ENCODE data around the gene PARD3B.

The PARD3B gene

DNA sequence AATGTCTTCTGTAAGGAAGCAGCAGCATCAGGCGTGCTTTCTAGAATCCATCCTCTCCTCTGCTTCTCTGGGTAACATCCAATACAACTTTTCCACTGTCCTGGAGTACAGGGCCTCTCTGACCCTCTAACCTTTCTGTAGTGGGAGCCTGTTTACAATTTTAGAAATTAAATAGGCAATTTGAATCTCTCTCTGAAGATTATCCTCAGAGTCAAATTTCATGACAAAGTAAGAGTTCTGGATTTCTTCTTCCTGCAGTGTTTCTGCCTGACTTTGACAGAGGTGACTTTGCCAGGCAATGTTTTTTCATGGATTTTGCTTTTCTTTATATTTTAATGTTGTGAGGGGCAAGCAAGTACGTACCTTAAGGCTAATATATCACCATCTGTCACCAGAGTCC lies 558.4 kb downstream of the PARD3B start:
- H3K27me3 ChIP-seq: no peaks in the 10 kb centered on the region
- no peak for TF ChIP-seq CTCF (IDR thresholded peaks at IDR 0.05)
- H3K36me3 ChIP-seq: no peaks in the 10 kb centered on the region
- no peak overlapping the region for H3K4me3 ChIP-seq (ENCODE audit: low read depth in 1 of 2, low read length in 1 of 2)
- H3K9me3 ChIP-seq: no peaks in the 10 kb centered on the region
- H3K4me1 ChIP-seq (ENCODE audit: control insufficient read depth in 1 of 2, insufficient read depth in 1 of 2, low read depth in 1 of 2, low read length in 1 of 2): no peaks in the 10 kb centered on the region
- H3K27ac ChIP-seq: no peak overlapping the region

DNA sequence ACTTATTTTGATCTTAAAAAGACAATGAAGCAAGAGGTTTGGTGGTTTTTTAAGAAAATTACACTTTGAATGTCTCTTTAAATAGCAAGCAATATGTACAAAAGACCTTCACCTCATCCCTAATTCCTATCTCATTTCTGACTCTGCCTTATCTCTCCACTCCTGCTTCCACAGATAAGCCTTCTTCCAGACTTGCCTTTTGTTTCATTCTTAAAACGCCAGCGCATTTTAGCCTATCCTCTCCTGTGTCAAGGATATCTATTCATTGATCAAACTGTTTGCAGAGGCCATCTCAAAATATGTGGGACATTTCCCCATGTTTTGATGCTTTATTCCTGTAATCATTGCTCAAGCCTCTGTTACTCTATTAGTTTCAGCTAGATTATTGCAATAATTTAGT lies 562.5 kb downstream of the PARD3B start:
- Histone ChIP-seq H3K27me3 (no peaks in the 10 kb centered on the region), H3K36me3 (no peaks in the 10 kb centered on the region), H3K4me3 (ENCODE audit: low read depth in 1 of 2, low read length in 1 of 2) (no peak overlapping the region), H3K4me1 (ENCODE audit: control insufficient read depth in 1 of 2, insufficient read depth in 1 of 2, low read depth in 1 of 2, low read length in 1 of 2) (no peaks in the 10 kb centered on the region), H3K9me3 (no peaks in the 10 kb centered on the region), H3K27ac (no peak overlapping the region)
- no peak for TF ChIP-seq CTCF (IDR thresholded peaks at IDR 0.05)

- Histone ChIP-seq H3K4me3 (ENCODE audit: low read depth in 1 of 2, low read length in 1 of 2) (no peak overlapping the region), H3K9me3 (no peaks in the 10 kb centered on the region), H3K36me3 (no peaks in the 10 kb centered on the region), H3K4me1 (ENCODE audit: control insufficient read depth in 1 of 2, insufficient read depth in 1 of 2, low read depth in 1 of 2, low read length in 1 of 2) (no peaks in the 10 kb centered on the region), H3K27me3 (no peaks in the 10 kb centered on the region), H3K27ac (no peak overlapping the region)
- no peak for TF ChIP-seq CTCF (IDR thresholded peaks at IDR 0.05)
Observed at GRCh38 chr2:205115511-205115910, 570.2 kb downstream of the PARD3B start.

- H3K36me3 ChIP-seq: no peaks in the 10 kb centered on the region
- H3K4me3 ChIP-seq (ENCODE audit: low read depth in 1 of 2, low read length in 1 of 2): no peak overlapping the region
- no peaks in the 10 kb centered on the region for H3K9me3 ChIP-seq
- TF ChIP-seq CTCF (IDR thresholded peaks at IDR 0.05): no peak
- no peaks in the 10 kb centered on the region for H3K4me1 ChIP-seq (ENCODE audit: control insufficient read depth in 1 of 2, insufficient read depth in 1 of 2, low read depth in 1 of 2, low read length in 1 of 2)
- no peak overlapping the region for H3K27ac ChIP-seq
- H3K27me3 ChIP-seq: no peaks in the 10 kb centered on the region
Observed at GRCh38 chr2:205117125-205117524, 571.9 kb downstream of the PARD3B start.

- Histone ChIP-seq H3K27me3 (no peaks in the 10 kb centered on the region), H3K4me1 (ENCODE audit: control insufficient read depth in 1 of 2, insufficient read depth in 1 of 2, low read depth in 1 of 2, low read length in 1 of 2) (no peaks in the 10 kb centered on the region), H3K27ac (no peak overlapping the region), H3K4me3 (ENCODE audit: low read depth in 1 of 2, low read length in 1 of 2) (no peak overlapping the region), H3K36me3 (no peaks in the 10 kb centered on the region), H3K9me3 (no peaks in the 10 kb centered on the region)
- TF ChIP-seq CTCF (IDR thresholded peaks at IDR 0.05): no peak
Observed at GRCh38 chr2:205119136-205119535, 573.9 kb downstream of the PARD3B start.

DNA sequence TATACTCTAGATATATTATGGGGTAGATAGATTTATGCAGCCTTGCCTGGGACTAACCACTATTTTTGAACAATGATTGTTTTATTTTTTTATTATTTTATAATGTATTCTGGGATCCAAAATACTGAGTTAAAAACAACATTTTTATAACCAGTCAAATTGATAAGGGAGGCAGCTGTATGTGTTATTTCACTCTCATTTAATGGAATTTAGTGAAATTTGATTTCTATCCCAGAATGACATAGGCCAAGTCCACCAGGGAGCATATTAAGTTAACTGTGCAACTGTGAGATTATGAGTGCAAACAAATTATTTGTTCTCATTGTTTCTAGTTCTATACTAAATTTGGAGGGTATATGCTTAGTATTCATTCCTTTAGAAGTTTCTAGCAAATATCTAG lies 583.5 kb downstream of the PARD3B start:
- H3K4me1 ChIP-seq (ENCODE audit: control insufficient read depth in 1 of 2, insufficient read depth in 1 of 2, low read depth in 1 of 2, low read length in 1 of 2): no peaks in the 10 kb centered on the region
- no peaks in the 10 kb centered on the region for H3K27me3 ChIP-seq
- no peak overlapping the region for H3K27ac ChIP-seq
- TF ChIP-seq CTCF (IDR thresholded peaks at IDR 0.05): no peak
- H3K36me3 ChIP-seq: no peaks in the 10 kb centered on the region
- no peaks in the 10 kb centered on the region for H3K9me3 ChIP-seq
- H3K4me3 ChIP-seq (ENCODE audit: low read depth in 1 of 2, low read length in 1 of 2): no peak overlapping the region
